GM13977 (cell line): ENCODE measurements around the gene YY1.
A peak's percentile ranks its signal among the peaks of the same experiment; 100 is the strongest.

Experiments used
- DNase-seq: peaks from one replicate; pipeline ENCODE4 v3.0.0; 2012; ENCODE audit warnings: low spot score
- CTCF ChIP-seq: IDR thresholded peaks from 2 replicates; pipeline ENCODE4 v1.5.1; 2012; ENCODE audit warnings: mild to moderate bottlenecking, control low read depth; ENCODE audit not compliant: insufficient read depth; ENCODE audit errors: extremely low read depth, missing control alignments
- in situ Hi-C: fragments of 300-500 bp; cut with MboI; formaldehyde crosslinking; loops from one replicate; pipeline ENCODE4 v1.12.0; 2022; ENCODE audit warnings: low sequenced_read_pairs, low pct_unique_long_range_greater_than_20kb, mixed read lengths, inconsistent platforms; ENCODE audit not compliant: unreplicated experiment

YY1 gene

GRCh38 chr14:100213956-100214769 lies 24.8 kb upstream of the YY1 start:
- in situ Hi-C loops: no loop called here
- peak; percentile 98 for DNase-seq
- TF ChIP-seq CTCF: no peak

- DNase-seq: no peak
- in situ Hi-C loops: no loop called here
- no peak for TF ChIP-seq CTCF
These were observed 24.2 kb upstream of the YY1 start for GRCh38 chr14:100214770-100215083.

GRCh38 chr14:100215330-100215885 lies 23.5 kb upstream of the YY1 start:
- in situ Hi-C loops: no loop called here
- DNase-seq: no peak
- no peak for TF ChIP-seq CTCF

GRCh38 chr14:100219126-100219785 lies 19.7 kb upstream of the YY1 start:
- no peak for TF ChIP-seq CTCF
- in situ Hi-C loops: no loop called here
- DNase-seq: no peak

- no peak for TF ChIP-seq CTCF
- DNase-seq: peak; percentile 64
- in situ Hi-C loops: no loop called here
These were observed 17.3 kb upstream of the YY1 start for GRCh38 chr14:100221533-100222223.

- in situ Hi-C loops: no loop called here
- TF ChIP-seq CTCF: no peak
- DNase-seq: no peak
These were observed 16.5 kb upstream of the YY1 start for GRCh38 chr14:100222224-100223093.
